ENCODE measurements around the gene MKX. TPM values are rescaled to one million over a fixed set of nuclear protein-coding genes. Genes with fewer than 3 reads are reported as not detected.

MKX gene
- total RNA-seq, 6 donors from 2014 or later = 0.30 to 4.1 (median 1.2) TPM; not detected in 1

- Histone ChIP-seq H3K9me3 (no peaks in the 10 kb centered on the region), H3K36me3 (no peaks in the 10 kb centered on the region), H3K27me3 (no peaks in the 10 kb centered on the region), H3K4me3 (no peak overlapping the region), H3K27ac (no peak overlapping the region), H3K4me1 (no peaks in the 10 kb centered on the region)
- WGBS, 2 donors = 67 to 87% methylated on average over 3 of the region's 3 CpGs
- ATAC-seq (ENCODE audit: low FRiP score in 2 of 2) (no peak), DNase-seq (no peak)
- TF ChIP-seq POLR2A (IDR thresholded peaks at IDR 0.05) = no peak
- TF ChIP-seq POLR2AphosphoS5 (IDR thresholded peaks at IDR 0.05) = no peak
- TF ChIP-seq EP300 (IDR thresholded peaks at IDR 0.05) = no peak
- TF ChIP-seq CTCF (IDR thresholded peaks at IDR 0.05) = no peak
Observed at GRCh38 chr10:27692663-27693062, 53.0 kb downstream of the MKX start.

GRCh38 chr10:27688991-27689390 is 56.6 kb downstream of the MKX start:
- WGBS, 2 donors = 77 to 80% methylated on average over 4 of the region's 4 CpGs
- Histone ChIP-seq H3K27me3 (no peaks in the 10 kb centered on the region), H3K36me3 (no peaks in the 10 kb centered on the region), H3K4me1 (no peaks in the 10 kb centered on the region), H3K9me3 (no peaks in the 10 kb centered on the region), H3K4me3 (no peak overlapping the region), H3K27ac (no peak overlapping the region)
- DNase-seq (no peak), ATAC-seq (ENCODE audit: low FRiP score in 2 of 2) (no peak)
- TF ChIP-seq EP300 (IDR thresholded peaks at IDR 0.05) = no peak
- no peak for TF ChIP-seq POLR2AphosphoS5 (IDR thresholded peaks at IDR 0.05)
- no peak for TF ChIP-seq CTCF (IDR thresholded peaks at IDR 0.05)
- no peak for TF ChIP-seq POLR2A (IDR thresholded peaks at IDR 0.05)

DNA sequence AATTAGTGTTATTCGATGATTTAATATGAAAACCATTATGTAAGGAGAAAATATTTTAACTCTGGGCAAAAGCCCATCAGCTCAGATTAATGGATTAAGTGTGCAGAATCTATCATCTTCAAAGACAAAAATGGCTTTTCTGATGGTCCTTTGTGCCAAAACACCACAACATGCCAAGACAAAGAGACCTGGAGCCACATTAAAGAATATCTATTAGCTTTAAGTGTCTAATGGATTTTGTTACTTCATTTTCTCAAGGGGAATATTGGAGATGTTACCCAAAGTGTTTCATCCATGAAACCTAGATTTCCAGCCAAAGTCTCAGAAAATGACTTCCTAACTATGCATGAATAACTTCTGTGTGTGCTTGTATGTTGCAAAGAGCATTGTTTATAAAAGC is 57.3 kb downstream of the MKX start:
- TF ChIP-seq CTCF (IDR thresholded peaks at IDR 0.05) (no peak), EP300 (IDR thresholded peaks at IDR 0.05) (no peak), POLR2AphosphoS5 (IDR thresholded peaks at IDR 0.05) (no peak), POLR2A (IDR thresholded peaks at IDR 0.05) (no peak)
- no peak overlapping the region for H3K4me3 ChIP-seq
- no peaks in the 10 kb centered on the region for H3K9me3 ChIP-seq
- H3K36me3 ChIP-seq = no peaks in the 10 kb centered on the region
- DNase-seq (no peak), ATAC-seq (ENCODE audit: low FRiP score in 2 of 2) (no peak)
- 78 to 92% methylated on average over 1 of the region's 1 CpG for WGBS, 2 donors
- no peaks in the 10 kb centered on the region for H3K27me3 ChIP-seq
- no peaks in the 10 kb centered on the region for H3K4me1 ChIP-seq
- no peak overlapping the region for H3K27ac ChIP-seq

- Histone ChIP-seq H3K27me3 (no peaks in the 10 kb centered on the region), H3K27ac (no peak overlapping the region), H3K36me3 (no peaks in the 10 kb centered on the region), H3K4me1 (no peaks in the 10 kb centered on the region), H3K9me3 (no peaks in the 10 kb centered on the region), H3K4me3 (no peak overlapping the region)
- WGBS, 2 donors = 47 to 63% methylated on average over 6 of the region's 6 CpGs
- ATAC-seq (ENCODE audit: low FRiP score in 2 of 2) (no peak), DNase-seq (no peak)
- TF ChIP-seq POLR2AphosphoS5 (IDR thresholded peaks at IDR 0.05) (no peak), POLR2A (IDR thresholded peaks at IDR 0.05) (no peak), EP300 (IDR thresholded peaks at IDR 0.05) (no peak), CTCF (IDR thresholded peaks at IDR 0.05) (no peak)
Observed at GRCh38 chr10:27687743-27688142, 57.9 kb downstream of the MKX start.

DNA sequence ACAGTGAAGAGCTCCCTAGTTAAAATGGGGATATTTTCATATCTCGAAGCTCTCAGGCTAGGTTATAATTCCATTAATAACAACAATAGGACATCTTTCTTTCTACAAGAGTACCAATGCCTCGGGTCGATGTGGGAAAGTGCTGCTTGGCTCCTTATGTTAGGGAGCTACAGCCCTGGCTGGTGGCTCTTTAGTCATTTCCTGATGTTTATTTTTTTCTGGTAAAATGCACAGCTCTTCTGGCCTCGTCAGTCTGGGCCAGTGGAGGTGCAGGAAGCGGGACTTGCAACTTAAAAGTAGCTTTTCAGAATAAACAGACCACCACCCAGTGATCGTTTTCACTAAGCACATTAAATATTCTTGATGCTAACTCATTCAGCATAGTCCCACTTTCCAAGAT is 58.3 kb downstream of the MKX start:
- no peak for ATAC-seq (ENCODE audit: low FRiP score in 2 of 2)
- Histone ChIP-seq H3K4me3 (no peak overlapping the region), H3K4me1 (no peaks in the 10 kb centered on the region), H3K27me3 (no peaks in the 10 kb centered on the region), H3K27ac (no peak overlapping the region), H3K36me3 (no peaks in the 10 kb centered on the region), H3K9me3 (no peaks in the 10 kb centered on the region)
- TF ChIP-seq CTCF (IDR thresholded peaks at IDR 0.05) (no peak), POLR2AphosphoS5 (IDR thresholded peaks at IDR 0.05) (no peak), EP300 (IDR thresholded peaks at IDR 0.05) (no peak), POLR2A (IDR thresholded peaks at IDR 0.05) (no peak)
- WGBS, 2 donors = 58 to 61% methylated on average over 6 of the region's 6 CpGs
- no peak for DNase-seq

All from upper lobe of left lung (tissue), 6 donors.